ENCODE measurements around the gene TMEM201. TPM values are rescaled to one million over a fixed set of nuclear protein-coding genes. Genes with fewer than 3 reads are reported as not detected.

TMEM201 gene
- total and polyA plus RNA-seq, 9 of the 15 experiments (the other 6 are each of a cell fraction or from before 2014, with no cell fraction given), result 0.42 to 51.3 (median 7.4) TPM

GRCh38 chr1:9609998-9610397, 21.3 kb downstream of the TMEM201 start:
- FAIRE-seq, result no peak
- Histone ChIP-seq H2AFZ (ENCODE audit: low read depth, low read length) (no peak overlapping the region), H3K27me3 (ENCODE audit: control insufficient read depth in 2 of 2, insufficient read depth in 2 of 2, low read length in 2 of 2) (no peaks in the 10 kb centered on the region), H3K4me1 (replicated peaks in 1 of 2; ENCODE audit: control insufficient read depth in 2 of 2, insufficient read depth in 2 of 2, low read length in 2 of 2) (peaks cover 0 to 18% of the 10 kb centered on the region in 2 experiments; a peak in 2 of 5 replicates), H3K9me3 (replicated peaks; ENCODE audit: control insufficient read depth, insufficient read depth, low read depth, low read length) (no peaks in the 10 kb centered on the region), H3K36me3 (ENCODE audit: control insufficient read depth, insufficient read depth, low read length) (peaks cover 86% of the 10 kb centered on the region; the same call in 2 of the 3 replicates), H3K4me2 (ENCODE audit: insufficient read depth, low read length) (no peak overlapping the region), H3K79me2 (ENCODE audit: control insufficient read depth, insufficient read depth, low read length) (no peaks in the 10 kb centered on the region), H4K20me1 (replicated peaks; ENCODE audit: control insufficient read depth, insufficient read depth, low read length) (no peaks in the 10 kb centered on the region; the same call in 1 of the 2 replicates), H3K4me3 (no peak overlapping the region), H3K9ac (ENCODE audit: insufficient read depth in 1 of 2, low read depth in 2 of 2, low read length in 2 of 2) (no peak overlapping the region), H3K27ac (ENCODE audit: extremely low read depth, low read depth, low read length) (no peak overlapping the region), H3K9me1 (ENCODE audit: control insufficient read depth, insufficient read depth, low read length) (peaks cover 3% of the 10 kb centered on the region)
- no peak for DNase-seq (ENCODE audit: extremely low read depth in 1 of 4, low spot score in 3 of 4)
- ChIA-PET POLR2A (interaction anchor here (0.6 to 0.9 kb wide), 3 partner anchors 12 to 57 kb away, joined by 3 read pairs; no protein-coding TSS in a partner anchor), CTCF (ENCODE audit: low intra/inter-chr PET ratio) (no interaction called here)
- no TSS peak for BruUV-seq (replicated peaks)
- 96% methylated on average over 5 of the region's 5 CpGs for WGBS (ENCODE audit: insufficient coverage, low coverage, missing lambda C conversion rate)
- no peak for ATAC-seq
- intact Hi-C loops (cut with micrococcal nuclease) (no loop called here), in situ Hi-C loops (cut with MboI) (no loop called here)
- TF ChIP-seq GATA2 (CRISPR knock-in tag; IDR thresholded peaks at IDR 0.05) (no peak), DMBX1 (CRISPR knock-in tag; IDR thresholded peaks at IDR 0.05; ENCODE audit: borderline replicate concordance) (no peak), E2F8 (IDR thresholded peaks at IDR 0.05; ENCODE audit: low read depth, partially characterized antibody) (no peak), KLF16 (IDR thresholded peaks at IDR 0.05) (no peak), ZC3H4 (CRISPR knock-in tag; IDR thresholded peaks at IDR 0.05; ENCODE audit: borderline replicate concordance) (no peak), TFE3 (CRISPR knock-in tag; IDR thresholded peaks at IDR 0.05) (no peak), PHF8 (IDR thresholded peaks at IDR 0.05; ENCODE audit: borderline replicate concordance, low read length) (no peak), TCF3 (CRISPR knock-in tag; IDR thresholded peaks at IDR 0.05) (no peak), SMARCA4 (IDR thresholded peaks at IDR 0.05) (no peak), MLLT1 (IDR thresholded peaks at IDR 0.05) (no peak), THAP7 (CRISPR knock-in tag; IDR thresholded peaks at IDR 0.05) (no peak), CEBPG (CRISPR knock-in tag; IDR thresholded peaks at IDR 0.05) (no peak), CEBPG (tag; conservative IDR thresholded peaks at IDR 0.05 in 1 of 2, IDR thresholded peaks at IDR 0.05 in 1 of 2) (no peak), HDAC1 (IDR thresholded peaks at IDR 0.05) (no peak), RBM22 (IDR thresholded peaks at IDR 0.05; ENCODE audit: low read depth, low read length, poor library complexity, severe bottlenecking) (no peak), JUND (IDR thresholded peaks at IDR 0.05; ENCODE audit: borderline replicate concordance, low read depth, low read length) (no peak), JUND (tag; IDR thresholded peaks at IDR 0.05; ENCODE audit: borderline replicate concordance, low read depth, low read length) (no peak)

Measured in K562 (cell line).